Measurements from ENCODE around the gene ZBTB49.

The ZBTB49 gene

GRCh38 chr4:4248885-4249203, 41.2 kb upstream of the ZBTB49 start:
- TF ChIP-seq REST (IDR thresholded peaks at IDR 0.05; ENCODE audit: insufficient read depth in 1 of 2, low read depth in 2 of 2, low read length in 2 of 2), result no peak

DNA sequence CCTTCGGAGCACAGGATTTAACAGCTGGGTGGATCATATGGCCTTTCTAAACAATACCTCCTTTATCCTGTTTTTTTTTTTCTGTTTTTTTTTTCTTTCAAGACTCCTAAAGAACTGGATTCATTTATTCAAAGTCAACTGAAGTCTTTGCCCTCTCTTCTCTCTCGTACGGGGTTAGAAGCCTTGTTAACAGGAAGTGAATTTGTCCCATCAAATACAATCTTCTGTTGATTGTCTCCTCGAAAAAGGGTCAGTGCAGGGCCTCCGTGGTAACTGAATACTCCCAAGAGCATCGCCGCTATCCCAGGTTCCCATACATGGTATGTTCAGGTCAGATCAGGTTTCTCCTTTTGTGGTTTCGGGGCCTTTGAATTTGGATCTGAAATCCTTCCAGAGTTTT, 40.2 kb upstream of the ZBTB49 start:
- TF ChIP-seq POLR2AphosphoS5 (IDR thresholded peaks at IDR 0.05; ENCODE audit: low read depth, low read length) (no peak), REST (IDR thresholded peaks at IDR 0.05; ENCODE audit: insufficient read depth in 1 of 2, low read depth in 2 of 2, low read length in 2 of 2) (no peak), SIN3A (IDR thresholded peaks at IDR 0.05; ENCODE audit: borderline replicate concordance, insufficient read depth, low read length) (no peak), TAF1 (IDR thresholded peaks at IDR 0.05; ENCODE audit: borderline replicate concordance, insufficient read depth, low read length) (no peak), FOXP2 (optimal IDR thresholded peaks at IDR 0.05; ENCODE audit: borderline replicate concordance, extremely low read depth, extremely low read length, insufficient read depth) (no peak)

- TF ChIP-seq REST (IDR thresholded peaks at IDR 0.05; ENCODE audit: insufficient read depth in 1 of 2, low read depth in 2 of 2, low read length in 2 of 2), result no peak
- no peak for TF ChIP-seq FOXP2 (optimal IDR thresholded peaks at IDR 0.05; ENCODE audit: borderline replicate concordance, extremely low read depth, extremely low read length, insufficient read depth)
Observed at GRCh38 chr4:4254199-4254598, 35.9 kb upstream of the ZBTB49 start.

DNA sequence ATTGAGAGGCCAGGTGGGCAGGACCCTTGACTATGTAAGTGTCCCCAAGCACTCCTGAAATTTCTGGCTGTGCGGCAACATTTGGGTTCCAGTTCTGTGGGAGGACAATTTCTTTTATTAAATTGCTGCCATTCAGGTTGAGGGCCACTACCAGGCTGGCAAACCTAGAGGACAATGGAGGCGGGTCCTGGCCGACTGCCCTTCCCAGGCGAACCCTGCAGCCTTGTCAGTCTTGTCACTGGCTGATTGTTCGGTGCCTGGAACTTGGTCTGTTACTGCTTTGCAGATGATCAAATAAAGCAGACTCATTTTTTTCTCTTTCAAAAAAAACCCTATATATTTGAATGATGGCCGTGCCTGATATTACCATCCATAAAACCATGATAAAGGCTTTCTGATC, 35.4 kb upstream of the ZBTB49 start:
- no peak for TF ChIP-seq REST (IDR thresholded peaks at IDR 0.05; ENCODE audit: insufficient read depth in 1 of 2, low read depth in 2 of 2, low read length in 2 of 2)
- TF ChIP-seq SIN3A (IDR thresholded peaks at IDR 0.05; ENCODE audit: borderline replicate concordance, insufficient read depth, low read length), result no peak
- no peak for TF ChIP-seq FOXP2 (optimal IDR thresholded peaks at IDR 0.05; ENCODE audit: borderline replicate concordance, extremely low read depth, extremely low read length, insufficient read depth)
- no peak for TF ChIP-seq TAF1 (IDR thresholded peaks at IDR 0.05; ENCODE audit: borderline replicate concordance, insufficient read depth, low read length)
- TF ChIP-seq POLR2AphosphoS5 (IDR thresholded peaks at IDR 0.05; ENCODE audit: low read depth, low read length), result no peak

DNA sequence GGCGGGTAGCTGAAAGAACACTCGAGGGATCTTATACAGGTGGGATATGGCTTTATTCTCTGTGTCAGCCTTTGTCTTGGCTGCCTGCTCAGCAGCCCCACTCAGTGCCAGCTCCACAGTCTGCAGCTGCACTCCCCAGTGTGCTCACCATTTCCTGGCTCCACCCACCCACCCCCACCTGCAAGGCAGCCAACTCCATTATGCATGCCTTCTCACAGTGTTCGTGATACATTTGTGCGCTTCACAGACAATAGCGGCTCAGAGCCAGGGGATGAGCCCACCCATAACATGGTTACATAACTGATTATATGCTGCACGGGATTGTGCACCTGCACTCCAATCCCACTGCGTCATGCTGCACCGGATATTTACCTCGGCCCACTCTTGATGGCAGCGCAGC, 33.3 kb upstream of the ZBTB49 start:
- TF ChIP-seq TAF1 (IDR thresholded peaks at IDR 0.05; ENCODE audit: borderline replicate concordance, insufficient read depth, low read length), result no peak
- no peak for TF ChIP-seq REST (IDR thresholded peaks at IDR 0.05; ENCODE audit: insufficient read depth in 1 of 2, low read depth in 2 of 2, low read length in 2 of 2)
- TF ChIP-seq SIN3A (IDR thresholded peaks at IDR 0.05; ENCODE audit: borderline replicate concordance, insufficient read depth, low read length), result no peak
- TF ChIP-seq POLR2AphosphoS5 (IDR thresholded peaks at IDR 0.05; ENCODE audit: low read depth, low read length), result no peak
- TF ChIP-seq FOXP2 (optimal IDR thresholded peaks at IDR 0.05; ENCODE audit: borderline replicate concordance, extremely low read depth, extremely low read length, insufficient read depth), result no peak
